ENCODE data around the gene SAXO1. TPM values are rescaled to one million over a fixed set of nuclear protein-coding genes. Genes with fewer than 3 reads are reported as not detected.
"Not testable (repeated sequence)": the region's sequence is repeated elsewhere in the genome, so short reads cannot be mapped to it uniquely, and the experiment has no call there.

Gene SAXO1
- polyA plus RNA-seq, 10 donors: 0.07 to 0.19 (median 0.11) TPM

GRCh38 chr9:19000133-19000532, 32.9 kb downstream of the SAXO1 start:
- no peak for DNase-seq

GRCh38 chr9:18999173-18999785, 33.7 kb downstream of the SAXO1 start:
- DNase-seq: no peak

GRCh38 chr9:18997151-18997550, 35.9 kb downstream of the SAXO1 start:
- no peak for DNase-seq

GRCh38 chr9:18996211-18996610, 36.8 kb downstream of the SAXO1 start:
- no peak for DNase-seq

- DNase-seq: no peak
Observed at GRCh38 chr9:18994263-18994916, 38.6 kb downstream of the SAXO1 start.

GRCh38 chr9:18991197-18991596, 41.8 kb downstream of the SAXO1 start:
- DNase-seq: not testable (repeated sequence)

GRCh38 chr9:18990494-18990893, 42.5 kb downstream of the SAXO1 start:
- DNase-seq: no peak

- DNase-seq: no peak
Observed at GRCh38 chr9:18989865-18990264, 43.1 kb downstream of the SAXO1 start.

GRCh38 chr9:18989097-18989496, 43.9 kb downstream of the SAXO1 start:
- no peak for DNase-seq

GRCh38 chr9:18988003-18988402, 45.0 kb downstream of the SAXO1 start:
- DNase-seq: no peak

GRCh38 chr9:18985996-18986395, 47.0 kb downstream of the SAXO1 start:
- no peak for DNase-seq

- DNase-seq: peak in 1 of 3 donors; percentile 67
Observed at GRCh38 chr9:18985464-18985951, 47.5 kb downstream of the SAXO1 start.

GRCh38 chr9:18982262-18982620, 50.8 kb downstream of the SAXO1 start:
- no peak for DNase-seq

GRCh38 chr9:18981476-18982261, 51.3 kb downstream of the SAXO1 start:
- peak in 1 of 3 donors; percentile 61 for DNase-seq

GRCh38 chr9:18980189-18980588, 52.8 kb downstream of the SAXO1 start:
- no peak for DNase-seq

GRCh38 chr9:18979367-18979766, 53.6 kb downstream of the SAXO1 start:
- DNase-seq: no peak

GRCh38 chr9:18978188-18978587, 54.8 kb downstream of the SAXO1 start:
- DNase-seq: no peak

- peak in 2 of 3 donors; percentile 39 to 90 for DNase-seq
Observed at GRCh38 chr9:18976709-18977531, 56.1 kb downstream of the SAXO1 start.

GRCh38 chr9:18976221-18976708, 56.7 kb downstream of the SAXO1 start:
- peak in 1 of 3 donors; percentile 37 for DNase-seq

- no peak for DNase-seq
Observed at GRCh38 chr9:18973348-18973747, 59.7 kb downstream of the SAXO1 start.

GRCh38 chr9:18972675-18973074, 60.3 kb downstream of the SAXO1 start:
- no peak for DNase-seq

- peak in 1 of 3 donors; percentile 49 for DNase-seq
Observed at GRCh38 chr9:18971909-18972308, 61.1 kb downstream of the SAXO1 start.
